ENCODE data around the gene TXNDC8.

GRCh38 chr9:110283751-110284150 is 53.9 kb downstream of the TXNDC8 start:
- TF ChIP-seq CTCF (IDR thresholded peaks at IDR 0.05; ENCODE audit: low read depth, low read length, poor library complexity, severe bottlenecking) (no peak), EZH2phosphoT487 (IDR thresholded peaks at IDR 0.05; ENCODE audit: borderline replicate concordance, low read length) (no peak)
